SK-N-SH treated with all-trans-retinoic acid at 6 μM for 48 hours (cell line): Measurements from ENCODE around the gene SPATA6L.

Source experiments
- ATAC-seq: fragments of 200-7000 bp; cut with Tn5 transposase; 3 replicates; pipeline ENCODE4 v1.9.1; 2020; ENCODE audit warnings: mild to moderate bottlenecking, moderate library complexity
- ARNTL ChIP-seq: fragments of 450-650 bp; formaldehyde crosslinking; IDR thresholded peaks from 2 replicates; pipeline ENCODE4 v1.5.0; 2020; ENCODE audit warnings: low read depth, mild to moderate bottlenecking, moderate library complexity, borderline replicate concordance
- BACH2 ChIP-seq: fragments of 250-450 bp; sonication (Bioruptor Pico); IDR thresholded peaks from 2 replicates; pipeline ENCODE4 v1.9.0; 2021; ENCODE audit warnings: mild to moderate bottlenecking, borderline replicate concordance
- CREB5 ChIP-seq: fragments of 250-450 bp; sonication (Bioruptor Pico); IDR thresholded peaks from 2 replicates; pipeline ENCODE4 v1.5.1; 2020; ENCODE audit warnings: low read depth, mild to moderate bottlenecking, moderate library complexity
- CSDC2 ChIP-seq: fragments of 250-450 bp; sonication (Bioruptor Pico); IDR thresholded peaks from 2 replicates; pipeline ENCODE4 v1.5.0; 2020; ENCODE audit warnings: mild to moderate bottlenecking, moderate library complexity
- CSRNP3 ChIP-seq: fragments of 250-450 bp; sonication (Bioruptor Pico); IDR thresholded peaks from 2 replicates; pipeline ENCODE4 v1.5.1; 2021; ENCODE audit warnings: mild to moderate bottlenecking, moderate library complexity
- ESRRG ChIP-seq: fragments of 250-450 bp; sonication (Bioruptor Pico); IDR thresholded peaks from 2 replicates; pipeline ENCODE4 v1.6.1; 2021; ENCODE audit warnings: mild to moderate bottlenecking
- ISL1 ChIP-seq: fragments of 250-450 bp; sonication (Bioruptor Pico); IDR thresholded peaks from 2 replicates; pipeline ENCODE4 v2.1.2; 2022; ENCODE audit warnings: mild to moderate bottlenecking, moderate library complexity
- OSR1 ChIP-seq: fragments of 250-450 bp; sonication (Bioruptor Pico); IDR thresholded peaks from 2 replicates; pipeline ENCODE4 v1.8.0; 2022; ENCODE audit warnings: moderate library complexity, mild to moderate bottlenecking, inconsistent platforms
- PATZ1 ChIP-seq: fragments of 250-450 bp; sonication (Bioruptor Pico); IDR thresholded peaks from 2 replicates; pipeline ENCODE4 v1.8.0; 2020; ENCODE audit warnings: mild to moderate bottlenecking, moderate library complexity, borderline replicate concordance
- POU6F1 ChIP-seq: fragments of 250-450 bp; sonication (Bioruptor Pico); IDR thresholded peaks from 2 replicates; pipeline ENCODE4 v1.8.0; 2021; ENCODE audit warnings: low read depth, mild to moderate bottlenecking, moderate library complexity, borderline replicate concordance
- PPARA ChIP-seq: fragments of 250-450 bp; sonication (Bioruptor Pico); IDR thresholded peaks from 2 replicates; pipeline ENCODE4 v1.5.0; 2020; ENCODE audit warnings: mild to moderate bottlenecking, borderline replicate concordance
- RARB ChIP-seq: fragments of 250-450 bp; sonication (Bioruptor Pico); IDR thresholded peaks from 2 replicates; pipeline ENCODE4 v1.8.0; 2021; ENCODE audit warnings: mild to moderate bottlenecking, moderate library complexity
- SNAI2 ChIP-seq: fragments of 250-450 bp; sonication (Bioruptor Pico); IDR thresholded peaks from 2 replicates; pipeline ENCODE4 v1.5.0; 2020; ENCODE audit warnings: mild to moderate bottlenecking, moderate library complexity
- TCF4 ChIP-seq: fragments of 250-450 bp; sonication (Bioruptor Pico); IDR thresholded peaks from 2 replicates; pipeline ENCODE4 v1.8.0; 2021; ENCODE audit warnings: mild to moderate bottlenecking, moderate library complexity, borderline replicate concordance
- TOX ChIP-seq: fragments of 250-450 bp; sonication (Bioruptor Pico); IDR thresholded peaks from 2 replicates; pipeline ENCODE4 v1.8.0; 2021; ENCODE audit warnings: mild to moderate bottlenecking, moderate library complexity, borderline replicate concordance
- TSHZ2 ChIP-seq: fragments of 250-450 bp; sonication (Bioruptor Pico); IDR thresholded peaks from 2 replicates; pipeline ENCODE4 v1.5.0; 2020; ENCODE audit warnings: mild to moderate bottlenecking, moderate library complexity
- ZC3H10 ChIP-seq: fragments of 250-450 bp; sonication (Bioruptor Pico); IDR thresholded peaks from 2 replicates; pipeline ENCODE4 v1.5.1; 2021; ENCODE audit warnings: mild to moderate bottlenecking, moderate library complexity
- ZFP3 ChIP-seq: fragments of 250-450 bp; sonication (Bioruptor Pico); IDR thresholded peaks from 2 replicates; pipeline ENCODE4 v1.5.0; 2020; ENCODE audit warnings: mild to moderate bottlenecking, moderate library complexity
- ZFP30 ChIP-seq: fragments of 450-650 bp; formaldehyde crosslinking; IDR thresholded peaks from 2 replicates; pipeline ENCODE4 v1.5.0; 2022; ENCODE audit warnings: mild to moderate bottlenecking, moderate library complexity
- ZNF565 ChIP-seq: fragments of 450-650 bp; formaldehyde crosslinking; conservative IDR thresholded peaks from 2 replicates; pipeline ENCODE4 v1.5.0; 2020; ENCODE audit warnings: low read depth, mild to moderate bottlenecking, moderate library complexity
- ZNF70 ChIP-seq: fragments of 450-650 bp; formaldehyde crosslinking; IDR thresholded peaks from 2 replicates; pipeline ENCODE4 v1.5.0; 2020; ENCODE audit warnings: mild to moderate bottlenecking, moderate library complexity
- ZNF8 ChIP-seq: fragments of 450-650 bp; formaldehyde crosslinking; IDR thresholded peaks from 2 replicates; pipeline ENCODE4 v1.5.0; 2020; ENCODE audit warnings: mild to moderate bottlenecking, moderate library complexity

The SPATA6L gene

GRCh38 chr9:4680750-4681149 lies 14.5 kb upstream of the SPATA6L start:
- ATAC-seq = no peak

GRCh38 chr9:4680173-4680525 lies 13.9 kb upstream of the SPATA6L start:
- TF ChIP-seq ESRRG (CRISPR knock-in tag) (no peak), ZFP3 (no peak), CSRNP3 (CRISPR knock-in tag) (no peak), OSR1 (CRISPR knock-in tag) (no peak), ARNTL (CRISPR knock-in tag) (no peak), ZFP30 (CRISPR knock-in tag) (no peak), PATZ1 (CRISPR knock-in tag) (no peak), SNAI2 (CRISPR knock-in tag) (no peak), RARB (CRISPR knock-in tag) (no peak), ISL1 (CRISPR knock-in tag) (no peak), TSHZ2 (no peak), ZNF8 (no peak), ZNF70 (no peak), POU6F1 (no peak), CREB5 (CRISPR knock-in tag) (no peak), BACH2 (CRISPR knock-in tag) (no peak), PPARA (CRISPR knock-in tag) (no peak), CSDC2 (CRISPR knock-in tag) (no peak), TOX (no peak), ZNF565 (CRISPR knock-in tag) (no peak)
- peak; percentile 40 for ATAC-seq

More at GRCh38 chr9:4680750-4681149, 14.5 kb upstream of the SPATA6L start:
- TF ChIP-seq ISL1 (CRISPR knock-in tag) = no peak
- TF ChIP-seq CSDC2 (CRISPR knock-in tag) = no peak
- TF ChIP-seq POU6F1 = no peak
- no peak for TF ChIP-seq RARB (CRISPR knock-in tag)
- TF ChIP-seq ZFP30 (CRISPR knock-in tag) = no peak
- TF ChIP-seq ZC3H10 (CRISPR knock-in tag) = no peak
- no peak for TF ChIP-seq PPARA (CRISPR knock-in tag)
- TF ChIP-seq ZNF70 = no peak
- no peak for TF ChIP-seq TOX
- no peak for TF ChIP-seq SNAI2 (CRISPR knock-in tag)
- TF ChIP-seq TCF4 (CRISPR knock-in tag) = no peak
